Activated T-helper 2 cell treated with anti-CD3 and anti-CD28 coated beads, Interferon-gamma antibody, Interleukin-2, Interleukin-4, amounts not matched to agents 10 μg/mL and 5 μg/mL and 100 μg/mL, durations not matched to agents 14 hours and 24 hours and 36 hours (primary cell): ENCODE measurements around the gene RNF182. TPM values are rescaled to one million over a fixed set of nuclear protein-coding genes. Genes with fewer than 3 reads are reported as not detected.

Experiments used
- DNase-seq: peaks from one replicate; pipeline ENCODE4 v3.0.0; 2021; ENCODE audit warnings: low spot score
- H3K27ac Mint-ChIP-seq: one replicate; pipeline ENCODE4 v1.8.0; 2021; ENCODE audit warnings: mixed read lengths
- H3K27me3 Mint-ChIP-seq: one replicate; pipeline ENCODE4 v1.8.0; 2021; ENCODE audit warnings: low read depth, mixed read lengths
- H3K36me3 Mint-ChIP-seq: one replicate; pipeline ENCODE4 v1.8.0; 2021; ENCODE audit warnings: low read depth, mixed read lengths
- H3K4me1 Mint-ChIP-seq: one replicate; pipeline ENCODE4 v1.8.0; 2021; ENCODE audit warnings: low read depth, mixed read lengths
- H3K4me3 Mint-ChIP-seq: one replicate; pipeline ENCODE4 v1.8.0; 2021; ENCODE audit warnings: low read depth, mild to moderate bottlenecking, moderate library complexity, mixed read lengths
- H3K9me3 Mint-ChIP-seq: one replicate; pipeline ENCODE4 v1.8.0; 2021; ENCODE audit warnings: mixed read lengths
- intact Hi-C: fragments of 100-400 bp; cut with micrococcal nuclease; formaldehyde crosslinking; loops from one replicate; pipeline ENCODE4 v1.15.1; 2023
- total RNA-seq: library from RNA; stranded (reverse); gene quantifications from 2 replicates; pipeline ENCODE4 v1.2.3, GENCODE V29; 2022

RNF182 gene
- total RNA-seq, 1 donor from 2014 or later = not detected

DNA sequence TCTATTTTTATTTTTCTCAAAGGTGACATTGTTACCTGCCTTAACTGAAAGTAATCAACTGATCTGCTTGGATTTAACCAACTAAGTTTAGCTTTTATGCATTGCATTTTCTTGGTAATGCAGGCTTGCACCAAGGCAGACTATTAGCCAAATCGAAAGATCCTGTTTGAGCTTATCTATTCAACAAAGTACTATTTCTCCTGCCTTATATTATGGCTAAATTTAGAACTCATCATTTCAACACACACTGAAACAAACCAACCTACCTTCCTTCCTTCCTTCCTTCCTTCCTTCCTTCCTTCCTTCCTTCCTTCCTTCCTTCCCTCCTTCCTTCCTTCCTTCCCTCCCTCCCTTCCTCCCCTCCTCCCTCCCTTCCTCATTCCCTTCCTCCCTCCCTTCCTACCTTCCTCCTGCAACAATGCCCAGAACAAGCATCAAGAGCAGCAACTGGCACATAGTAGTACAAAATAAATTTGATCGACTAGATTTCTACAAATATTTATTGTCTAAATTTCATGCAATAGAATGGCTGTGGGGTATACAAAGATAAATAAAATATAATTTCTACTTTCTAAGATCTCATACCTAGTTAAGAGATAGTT is 17.0 kb upstream of the RNF182 start:
- intact Hi-C loops = loop anchor here (2.0 kb wide), 1 partner anchor 137 kb away; no protein-coding TSS in a partner anchor
- no peaks in the 10 kb centered on the region for H3K36me3 Mint-ChIP-seq
- no peak overlapping the region for H3K27ac Mint-ChIP-seq
- H3K9me3 Mint-ChIP-seq = no peaks in the 10 kb centered on the region
- H3K27me3 Mint-ChIP-seq = peaks cover 72% of the 10 kb centered on the region
- no peak overlapping the region for H3K4me3 Mint-ChIP-seq
- DNase-seq = no peak
- H3K4me1 Mint-ChIP-seq = peaks cover 7% of the 10 kb centered on the region

DNA sequence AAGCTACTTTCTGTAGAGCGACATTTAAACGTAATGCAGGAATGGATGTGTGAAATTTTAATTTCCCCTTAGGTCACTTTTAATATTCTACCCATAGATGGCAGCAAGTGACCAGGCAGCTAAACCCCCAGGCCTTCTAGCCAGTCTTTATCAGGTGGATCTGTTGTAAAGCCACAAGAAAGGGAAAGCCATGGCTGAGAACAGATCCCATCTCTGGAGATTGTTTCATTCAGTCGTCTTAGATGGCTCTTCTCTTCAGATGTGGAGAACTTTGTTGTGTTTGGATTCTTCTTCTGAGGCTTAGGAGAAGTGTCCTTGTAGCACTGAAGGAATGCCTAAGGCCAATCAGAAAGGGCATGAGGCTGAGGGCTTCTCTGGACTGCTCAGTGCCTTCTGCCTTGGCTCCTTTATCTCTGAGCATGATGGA is 15.8 kb upstream of the RNF182 start:
- Mint-ChIP-seq H3K36me3 (no peaks in the 10 kb centered on the region), H3K4me1 (peaks cover 10% of the 10 kb centered on the region), H3K9me3 (no peaks in the 10 kb centered on the region), H3K27ac (no peak overlapping the region), H3K4me3 (no peak overlapping the region), H3K27me3 (peaks cover 70% of the 10 kb centered on the region)
- DNase-seq = peak; percentile 20
- intact Hi-C loops = loop anchor here (1.0 to 2.0 kb wide), 3 partner anchors 136 to 235 kb away; no protein-coding TSS in a partner anchor

DNA sequence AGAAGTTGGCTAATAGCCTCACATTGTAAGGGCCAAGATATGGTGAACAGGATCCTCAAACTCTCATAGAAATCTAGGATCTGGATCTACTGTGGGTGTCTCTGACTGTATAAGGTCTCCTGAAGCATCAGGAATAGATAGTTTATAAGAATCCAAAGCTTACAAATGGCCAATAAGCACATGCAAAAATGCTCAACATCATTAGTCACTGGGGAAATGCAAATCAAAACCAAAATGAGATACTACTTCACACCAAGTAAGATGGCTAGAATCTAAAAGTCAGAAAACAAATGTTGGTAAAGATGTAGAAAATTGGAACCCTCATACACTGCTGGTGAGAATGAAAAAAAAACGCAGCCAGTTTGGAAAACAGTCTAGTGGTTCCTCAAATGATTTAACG is 14.3 kb upstream of the RNF182 start:
- Mint-ChIP-seq H3K4me1 (peaks cover 10% of the 10 kb centered on the region), H3K4me3 (no peak overlapping the region), H3K9me3 (no peaks in the 10 kb centered on the region), H3K27ac (no peak overlapping the region), H3K27me3 (peaks cover 70% of the 10 kb centered on the region), H3K36me3 (no peaks in the 10 kb centered on the region)
- intact Hi-C loops = loop anchor here (10.0 kb wide), 2 partner anchors 116 to 1714 kb away; no protein-coding TSS in a partner anchor
- DNase-seq = no peak

DNA sequence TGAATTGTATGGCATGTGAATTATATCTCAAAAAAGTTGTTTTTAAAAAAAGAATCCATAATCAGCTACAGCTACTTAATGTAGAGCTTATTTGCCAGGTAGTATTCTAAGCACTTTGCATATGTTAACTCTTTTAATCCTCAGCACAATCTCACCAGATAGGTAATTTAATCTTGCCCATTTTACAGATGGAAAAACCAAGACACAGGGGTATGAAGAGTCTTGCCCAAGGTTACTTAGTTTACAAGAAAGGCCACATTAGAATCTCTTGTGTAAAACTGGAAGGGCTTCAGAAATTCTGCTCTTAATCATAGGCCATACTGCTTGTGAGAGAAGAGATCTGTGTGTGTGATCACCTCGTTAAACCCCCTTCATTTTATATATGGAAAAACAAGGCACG is 13.4 kb upstream of the RNF182 start:
- DNase-seq = no peak
- H3K4me3 Mint-ChIP-seq = no peak overlapping the region
- H3K4me1 Mint-ChIP-seq = peaks cover 10% of the 10 kb centered on the region
- intact Hi-C loops = loop anchor here (10.0 kb wide), 2 partner anchors 117 to 1713 kb away; no protein-coding TSS in a partner anchor
- H3K27ac Mint-ChIP-seq = no peak overlapping the region
- H3K27me3 Mint-ChIP-seq = peaks cover 72% of the 10 kb centered on the region
- H3K9me3 Mint-ChIP-seq = no peaks in the 10 kb centered on the region
- H3K36me3 Mint-ChIP-seq = no peaks in the 10 kb centered on the region

DNA sequence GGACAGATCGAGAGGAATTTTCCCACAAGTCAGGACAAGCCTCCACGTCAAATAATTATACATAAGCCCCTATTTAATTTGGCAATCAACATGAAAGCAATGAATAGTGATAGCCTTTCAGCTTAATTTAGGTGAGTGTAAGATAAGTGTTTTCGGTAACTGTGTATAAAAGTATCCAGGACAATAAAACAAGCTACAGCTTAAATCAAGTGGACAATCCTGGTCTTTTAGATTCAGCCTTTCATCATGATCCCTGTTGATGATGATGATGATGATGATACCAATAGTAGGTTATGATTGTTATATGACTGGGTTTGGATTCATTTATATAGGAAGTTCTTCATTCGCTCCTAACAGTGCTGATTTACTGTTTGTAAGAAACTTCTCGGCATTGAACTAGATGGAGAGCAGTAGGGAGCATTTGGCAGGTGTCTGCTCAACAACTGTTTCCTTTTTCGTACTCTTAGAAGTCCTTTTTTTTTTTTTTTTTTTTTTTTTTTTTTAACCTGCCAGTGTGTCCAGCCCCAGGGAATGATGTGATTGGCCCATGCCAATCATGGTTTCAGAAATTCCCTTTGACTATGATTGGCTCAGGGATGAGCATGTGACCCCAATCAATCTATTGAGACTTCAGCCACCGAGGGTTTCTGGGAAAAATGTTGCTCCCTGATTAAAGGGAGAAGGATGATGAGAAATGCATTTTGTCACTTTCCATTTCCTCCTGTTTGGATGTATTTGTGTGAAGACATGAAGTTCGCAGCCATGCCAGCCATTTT is 11.3 kb upstream of the RNF182 start:
- Mint-ChIP-seq H3K36me3 (no peaks in the 10 kb centered on the region), H3K4me3 (no peak overlapping the region), H3K9me3 (no peaks in the 10 kb centered on the region), H3K4me1 (peaks cover 10% of the 10 kb centered on the region), H3K27ac (no peak overlapping the region), H3K27me3 (peaks cover 67% of the 10 kb centered on the region)
- intact Hi-C loops = loop anchor here (10.0 kb wide), 2 partner anchors 119 to 1711 kb away; no protein-coding TSS in a partner anchor
- DNase-seq = no peak

DNA sequence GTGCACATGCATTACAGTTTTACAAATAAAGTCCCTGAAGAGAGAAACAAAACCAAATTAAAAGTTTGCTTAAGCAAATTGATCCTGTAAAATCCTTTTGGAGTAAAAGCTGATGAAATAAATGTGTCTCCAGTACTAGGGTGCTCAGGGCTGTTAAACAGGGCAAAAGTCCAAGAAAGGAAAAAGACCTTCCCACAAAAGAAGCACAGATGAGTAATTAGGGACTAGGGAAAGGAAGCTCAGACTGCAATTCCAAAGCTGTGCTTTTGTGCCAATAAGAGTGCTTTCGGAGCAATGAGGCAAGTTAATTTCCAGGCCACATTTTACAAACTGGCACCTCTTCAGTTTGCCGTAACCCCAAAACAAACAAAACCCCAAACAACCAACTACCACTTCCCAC is 10.4 kb upstream of the RNF182 start:
- H3K4me1 Mint-ChIP-seq = peaks cover 6% of the 10 kb centered on the region
- intact Hi-C loops = loop anchor here (10.0 kb wide), 2 partner anchors 120 to 1710 kb away; no protein-coding TSS in a partner anchor
- no peak for DNase-seq
- H3K4me3 Mint-ChIP-seq = no peak overlapping the region
- no peaks in the 10 kb centered on the region for H3K36me3 Mint-ChIP-seq
- no peaks in the 10 kb centered on the region for H3K9me3 Mint-ChIP-seq
- no peak overlapping the region for H3K27ac Mint-ChIP-seq
- H3K27me3 Mint-ChIP-seq = peaks cover 69% of the 10 kb centered on the region

DNA sequence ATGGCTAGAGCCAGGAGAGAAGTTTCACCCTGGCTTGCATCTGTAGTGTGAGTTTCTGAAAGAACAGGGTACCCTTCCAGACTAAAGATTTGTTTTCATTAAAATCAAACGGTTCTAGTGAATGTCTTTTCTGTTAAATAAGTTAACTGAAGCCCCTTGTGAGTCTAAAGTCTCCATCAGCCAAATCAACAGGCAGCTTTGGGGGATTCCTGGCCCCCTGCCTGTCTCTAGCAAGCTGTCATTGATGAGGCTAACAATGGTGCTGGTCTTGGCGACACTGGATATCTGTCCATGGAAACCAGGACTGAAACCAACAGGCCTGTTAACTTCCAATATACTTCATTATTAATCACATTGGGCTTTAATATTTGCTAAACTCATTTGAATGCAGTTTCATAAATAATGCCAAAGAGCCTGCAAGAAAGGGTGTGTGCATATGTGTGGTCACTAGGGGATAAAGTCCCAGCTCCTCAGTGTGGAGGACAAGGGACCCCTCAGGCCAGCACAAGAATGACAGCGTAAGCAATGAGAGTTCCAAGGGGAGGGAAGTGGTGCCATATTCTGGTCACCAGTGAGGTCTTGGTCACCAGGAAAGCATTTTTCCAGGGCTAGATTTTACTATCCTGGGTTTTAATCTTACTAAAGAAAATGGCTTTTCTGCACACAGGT is 9.1 kb upstream of the RNF182 start:
- Mint-ChIP-seq H3K4me3 (no peak overlapping the region), H3K36me3 (no peaks in the 10 kb centered on the region), H3K27me3 (peaks cover 69% of the 10 kb centered on the region), H3K4me1 (peaks cover 6% of the 10 kb centered on the region), H3K9me3 (no peaks in the 10 kb centered on the region), H3K27ac (no peak overlapping the region)
- intact Hi-C loops = loop anchor here (10.0 kb wide), 2 partner anchors 121 to 1709 kb away; no protein-coding TSS in a partner anchor
- DNase-seq = no peak

DNA sequence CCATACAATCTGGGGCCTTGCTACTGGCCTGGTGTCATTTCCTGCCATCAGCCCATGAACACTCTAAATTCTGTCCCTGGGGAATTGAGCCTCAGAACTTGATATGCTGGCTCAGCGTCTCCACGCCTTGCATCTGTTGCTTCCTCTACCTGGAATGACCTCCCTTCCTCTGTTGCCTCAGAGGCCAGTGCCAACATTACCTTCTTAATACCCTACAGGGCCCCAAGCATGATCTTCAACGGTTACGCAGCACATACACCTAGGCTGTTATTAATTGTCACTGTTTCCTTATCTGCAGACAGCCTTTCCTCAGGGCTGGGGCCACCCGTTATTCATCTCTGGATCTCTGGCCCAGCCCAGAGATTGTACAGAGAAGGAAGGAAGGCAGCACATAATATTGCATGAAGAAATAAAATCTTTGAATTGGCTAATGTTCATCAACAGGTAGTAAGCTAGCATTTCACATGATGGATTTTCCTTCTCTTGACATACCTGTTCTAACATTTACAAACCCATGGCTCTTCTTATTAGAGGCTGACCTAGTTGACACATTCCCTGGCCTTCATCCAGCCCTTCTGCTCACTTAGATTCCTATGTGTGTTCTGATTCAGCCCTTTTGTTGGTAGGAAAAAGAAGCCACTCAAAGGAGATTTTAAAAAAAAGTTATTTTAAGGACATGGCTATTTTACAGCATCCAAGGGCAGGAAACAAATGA is 8.4 kb upstream of the RNF182 start:
- DNase-seq = no peak
- Mint-ChIP-seq H3K4me1 (peaks cover 6% of the 10 kb centered on the region), H3K4me3 (no peak overlapping the region), H3K27ac (no peak overlapping the region), H3K27me3 (peaks cover 67% of the 10 kb centered on the region), H3K9me3 (no peaks in the 10 kb centered on the region), H3K36me3 (no peaks in the 10 kb centered on the region)
- intact Hi-C loops = loop anchor here (10.0 kb wide), 2 partner anchors 122 to 1708 kb away; no protein-coding TSS in a partner anchor

DNA sequence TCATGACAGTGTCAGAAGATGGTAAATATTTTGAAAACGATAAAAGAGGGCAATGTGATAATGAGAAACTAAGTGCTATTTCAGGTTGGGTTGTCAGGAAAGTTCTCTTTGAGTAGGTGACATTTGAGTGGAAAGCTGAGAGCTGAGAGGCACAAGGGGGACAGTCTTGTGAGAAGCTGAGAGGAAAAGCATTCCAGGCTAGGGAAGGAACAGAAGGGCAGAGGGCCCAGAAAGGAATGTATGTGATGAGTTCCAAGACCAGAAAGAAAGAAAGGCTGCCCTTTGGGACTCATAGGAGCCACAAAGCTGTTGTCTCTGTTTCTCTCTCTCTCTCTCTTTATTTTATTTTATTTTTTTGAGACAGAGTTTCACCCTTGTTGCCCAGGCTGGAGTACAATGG is 7.6 kb upstream of the RNF182 start:
- Mint-ChIP-seq H3K36me3 (no peaks in the 10 kb centered on the region), H3K4me3 (no peak overlapping the region), H3K4me1 (peaks cover 6% of the 10 kb centered on the region), H3K27me3 (peaks cover 63% of the 10 kb centered on the region), H3K27ac (no peak overlapping the region), H3K9me3 (no peaks in the 10 kb centered on the region)
- intact Hi-C loops = loop anchor here (10.0 kb wide), 2 partner anchors 122 to 1708 kb away; no protein-coding TSS in a partner anchor
- DNase-seq = no peak

DNA sequence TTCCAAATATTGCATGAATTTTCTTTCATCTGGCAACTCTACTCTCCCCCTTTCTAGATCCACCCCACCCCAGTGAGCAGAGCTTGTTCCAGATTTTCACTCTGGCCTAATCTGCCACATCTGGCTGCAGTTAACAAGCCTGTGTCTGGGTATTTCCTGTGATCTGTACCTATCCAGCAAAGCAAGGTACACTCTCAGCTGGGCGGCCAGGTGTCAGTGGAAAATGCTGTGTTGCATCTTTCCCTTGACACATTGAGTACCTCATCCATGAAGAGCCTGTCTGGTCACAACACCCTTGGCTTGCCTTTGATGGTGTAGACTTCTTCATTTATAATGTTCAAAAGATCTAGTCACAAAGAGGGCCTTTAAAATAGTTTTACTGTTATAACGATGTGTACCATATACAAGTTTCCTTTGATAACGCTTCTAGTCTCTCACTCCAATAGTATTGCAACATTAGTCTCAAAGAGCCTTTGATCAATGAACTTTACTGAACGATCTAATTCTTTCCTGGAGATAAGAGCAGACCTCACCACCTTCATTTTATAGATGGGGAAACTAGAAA is 6.0 kb upstream of the RNF182 start:
- peaks cover 65% of the 10 kb centered on the region for H3K27me3 Mint-ChIP-seq
- no peaks in the 10 kb centered on the region for H3K36me3 Mint-ChIP-seq
- intact Hi-C loops = loop anchor here (10.0 kb wide), 2 partner anchors 124 to 1706 kb away; no protein-coding TSS in a partner anchor
- no peak for DNase-seq
- peaks cover 3% of the 10 kb centered on the region for H3K4me1 Mint-ChIP-seq
- no peaks in the 10 kb centered on the region for H3K9me3 Mint-ChIP-seq
- no peak overlapping the region for H3K4me3 Mint-ChIP-seq
- no peak overlapping the region for H3K27ac Mint-ChIP-seq

DNA sequence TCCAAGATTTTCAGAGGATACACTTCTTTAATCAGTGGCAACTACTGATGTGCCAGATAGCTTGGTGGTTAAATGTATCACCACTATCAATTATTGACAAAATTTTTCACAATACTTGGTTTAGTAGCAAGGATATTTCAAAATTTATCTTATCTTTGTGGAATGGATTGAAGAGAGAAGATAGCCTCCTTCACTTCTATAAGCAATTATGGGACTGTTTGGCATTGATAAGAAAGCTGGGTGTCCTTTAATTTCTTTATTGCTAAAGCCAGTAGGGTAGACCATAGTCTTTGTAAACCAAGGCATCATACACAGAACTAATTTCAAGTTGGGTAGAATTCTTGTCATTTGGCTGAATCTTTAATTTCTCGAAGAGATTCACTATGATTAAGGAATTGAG is 4.9 kb upstream of the RNF182 start:
- H3K4me3 Mint-ChIP-seq = no peak overlapping the region
- intact Hi-C loops = loop anchor here (10.0 kb wide), 2 partner anchors 125 to 1705 kb away; no protein-coding TSS in a partner anchor
- H3K9me3 Mint-ChIP-seq = no peaks in the 10 kb centered on the region
- DNase-seq = no peak
- H3K27me3 Mint-ChIP-seq = peaks cover 64% of the 10 kb centered on the region
- H3K27ac Mint-ChIP-seq = no peak overlapping the region
- peaks cover 9% of the 10 kb centered on the region for H3K4me1 Mint-ChIP-seq
- no peaks in the 10 kb centered on the region for H3K36me3 Mint-ChIP-seq

DNA sequence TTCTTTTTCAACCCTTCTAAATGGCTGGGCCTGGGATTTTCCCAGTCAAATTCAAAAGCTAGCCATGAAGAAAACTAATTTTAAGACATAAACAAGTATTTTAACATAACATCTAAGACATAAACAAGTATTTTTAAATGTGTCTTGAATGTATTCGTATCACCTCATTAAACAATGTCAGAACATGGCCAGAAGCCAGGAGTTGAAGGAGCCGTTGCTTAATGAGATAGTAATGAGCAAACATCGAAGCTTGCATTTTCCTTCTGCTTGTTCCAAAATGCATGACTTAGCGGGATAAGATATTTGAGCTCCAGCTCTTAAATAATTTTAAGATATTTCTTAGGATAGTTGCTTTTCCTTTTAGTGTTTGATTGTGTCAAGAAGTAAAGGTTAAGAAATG is 4.2 kb upstream of the RNF182 start:
- Mint-ChIP-seq H3K27me3 (peaks cover 64% of the 10 kb centered on the region), H3K4me3 (no peak overlapping the region), H3K27ac (no peak overlapping the region), H3K36me3 (no peaks in the 10 kb centered on the region), H3K4me1 (peaks cover 13% of the 10 kb centered on the region), H3K9me3 (no peaks in the 10 kb centered on the region)
- intact Hi-C loops = no loop called here
- no peak for DNase-seq
